ENCODE measurements around the gene NCOA5.

Gene NCOA5

GRCh38 chr20:46058599-46059281, 31.0 kb downstream of the NCOA5 start:
- H3K27ac ChIP-seq, result no peak overlapping the region

GRCh38 chr20:46057856-46058598, 31.7 kb downstream of the NCOA5 start:
- H3K27ac ChIP-seq, result no peak overlapping the region

More at GRCh38 chr20:46058599-46059281, 31.0 kb downstream of the NCOA5 start:
- TF ChIP-seq ZFX (IDR thresholded peaks at IDR 0.05) (no peak), CTCF (conservative IDR thresholded peaks at IDR 0.05) (no peak)

GRCh38 chr20:46056970-46057855, 32.5 kb downstream of the NCOA5 start:
- TF ChIP-seq ZFX (IDR thresholded peaks at IDR 0.05), result no peak
- no peak for TF ChIP-seq CTCF (conservative IDR thresholded peaks at IDR 0.05)

More at GRCh38 chr20:46057856-46058598, 31.7 kb downstream of the NCOA5 start:
- TF ChIP-seq ZFX (IDR thresholded peaks at IDR 0.05) (no peak), CTCF (conservative IDR thresholded peaks at IDR 0.05) (no peak)

DNA sequence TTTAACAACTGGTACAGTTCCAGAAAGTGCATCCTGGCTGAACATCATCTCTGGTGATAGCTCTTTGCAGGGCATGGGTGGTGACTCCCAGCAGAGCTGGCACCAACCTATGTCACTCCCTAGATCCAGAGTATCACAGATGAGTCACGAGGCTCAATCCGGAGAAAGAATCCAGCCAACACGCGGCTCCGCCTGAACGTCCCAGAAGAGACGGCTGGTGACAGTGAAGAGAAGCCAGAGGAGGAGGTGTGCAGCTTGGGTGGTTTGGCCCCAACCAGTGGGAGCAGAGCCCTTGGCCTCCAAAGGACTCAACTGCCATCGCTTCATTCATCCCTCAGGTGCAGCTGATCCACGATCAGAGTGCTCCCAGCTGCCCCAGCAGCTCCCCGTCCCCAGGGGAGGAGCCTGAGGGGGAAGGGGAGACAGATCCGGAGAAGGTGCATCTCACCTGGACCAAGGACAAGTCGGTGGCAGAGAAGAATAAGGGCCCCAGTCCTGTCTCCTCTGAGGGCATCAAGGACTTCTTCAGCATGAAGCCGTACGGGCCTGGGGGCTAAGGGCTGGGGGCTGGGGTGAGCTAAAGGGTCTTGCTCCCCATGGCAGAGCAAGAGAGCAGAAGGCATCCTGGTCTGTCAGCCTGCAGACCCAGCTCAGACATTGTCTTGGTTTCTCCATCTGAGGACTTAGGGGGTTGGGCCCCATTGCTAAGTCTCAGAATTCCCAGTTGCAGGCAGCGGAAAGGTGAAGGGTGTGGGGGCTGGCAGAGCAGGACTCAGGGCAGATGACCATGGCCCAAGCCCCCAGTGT, 33.5 kb downstream of the NCOA5 start:
- no peak for TF ChIP-seq ZFX (IDR thresholded peaks at IDR 0.05)
- TF ChIP-seq CTCF (conservative IDR thresholded peaks at IDR 0.05), result no peak
- H3K27ac ChIP-seq, result no peak overlapping the region

More at GRCh38 chr20:46056970-46057855, 32.5 kb downstream of the NCOA5 start:
- no peak overlapping the region for H3K27ac ChIP-seq

DNA sequence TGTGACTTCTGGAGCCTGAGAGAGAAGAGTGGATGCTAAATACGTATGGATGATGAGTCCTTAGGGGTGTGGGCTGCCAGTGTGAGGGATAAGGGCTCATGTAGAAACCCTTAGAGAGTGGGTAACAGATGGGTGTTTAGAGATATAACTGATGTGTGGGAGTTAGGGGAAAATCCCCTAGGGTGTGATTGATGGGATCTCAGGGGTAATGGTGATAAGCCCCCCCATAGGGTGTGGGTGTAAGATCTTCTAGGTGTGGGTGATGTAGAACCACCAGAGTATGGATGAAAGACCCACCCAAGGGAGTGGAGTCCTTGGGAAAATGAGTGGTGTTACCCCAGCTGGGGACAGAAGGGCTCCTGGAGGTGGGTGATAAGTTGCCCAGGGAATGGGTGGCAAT, 34.5 kb downstream of the NCOA5 start:
- H3K27ac ChIP-seq, result no peak overlapping the region
- no peak for TF ChIP-seq ZFX (IDR thresholded peaks at IDR 0.05)
- TF ChIP-seq CTCF (conservative IDR thresholded peaks at IDR 0.05), result no peak

DNA sequence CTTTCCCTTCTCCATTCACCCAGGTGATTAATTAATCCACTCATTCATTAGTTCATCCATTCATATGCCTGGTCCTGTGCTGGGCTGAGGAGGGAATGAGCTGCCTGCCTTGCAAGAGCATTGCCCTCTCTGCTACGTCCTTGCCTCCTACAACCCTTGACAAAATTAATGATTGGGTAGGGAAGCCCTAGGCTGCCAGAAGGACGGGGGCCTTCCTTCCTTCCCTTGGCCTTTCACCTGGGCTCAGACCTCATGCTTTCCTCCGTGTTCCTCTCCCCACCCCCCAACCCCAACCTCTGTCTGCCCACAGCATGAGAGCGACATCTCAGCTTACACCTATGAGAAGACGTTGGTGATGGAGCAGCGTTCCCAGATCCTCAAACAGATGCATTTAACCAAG, 35.2 kb downstream of the NCOA5 start:
- TF ChIP-seq CTCF (conservative IDR thresholded peaks at IDR 0.05) (no peak), ZFX (IDR thresholded peaks at IDR 0.05) (no peak)
- no peak overlapping the region for H3K27ac ChIP-seq
